HG03571 (cell line): Measurements from ENCODE around the gene MOSPD3.

Experiments used
- ATAC-seq: cut with Tn5 transposase; IDR thresholded peaks from one replicate; pipeline ENCODE4 v1.9.1; 2021; ENCODE audit not compliant: unreplicated experiment

MOSPD3 gene

DNA sequence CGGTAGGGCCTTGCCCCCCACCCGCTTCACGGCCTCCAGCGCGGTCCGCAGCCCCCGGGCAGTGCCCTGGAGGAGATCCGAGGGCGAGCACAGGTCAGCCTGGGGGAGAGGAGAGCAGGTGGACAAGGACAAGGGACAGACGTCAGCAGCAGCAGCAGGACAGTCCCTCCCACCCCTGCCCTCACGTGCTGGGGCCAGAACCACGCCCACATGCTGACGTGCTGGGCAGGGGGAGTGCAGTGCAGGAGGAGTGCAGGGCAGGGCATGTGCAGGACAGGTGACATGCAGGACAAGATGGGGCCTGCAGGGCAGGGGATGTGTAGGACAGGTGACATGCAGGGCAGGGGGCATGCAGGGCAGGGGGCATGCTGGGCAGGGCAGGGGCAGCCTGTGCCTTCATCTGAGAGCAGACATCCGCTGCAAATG lies 37.1 kb upstream of the MOSPD3 start:
- ATAC-seq, result no peak

DNA sequence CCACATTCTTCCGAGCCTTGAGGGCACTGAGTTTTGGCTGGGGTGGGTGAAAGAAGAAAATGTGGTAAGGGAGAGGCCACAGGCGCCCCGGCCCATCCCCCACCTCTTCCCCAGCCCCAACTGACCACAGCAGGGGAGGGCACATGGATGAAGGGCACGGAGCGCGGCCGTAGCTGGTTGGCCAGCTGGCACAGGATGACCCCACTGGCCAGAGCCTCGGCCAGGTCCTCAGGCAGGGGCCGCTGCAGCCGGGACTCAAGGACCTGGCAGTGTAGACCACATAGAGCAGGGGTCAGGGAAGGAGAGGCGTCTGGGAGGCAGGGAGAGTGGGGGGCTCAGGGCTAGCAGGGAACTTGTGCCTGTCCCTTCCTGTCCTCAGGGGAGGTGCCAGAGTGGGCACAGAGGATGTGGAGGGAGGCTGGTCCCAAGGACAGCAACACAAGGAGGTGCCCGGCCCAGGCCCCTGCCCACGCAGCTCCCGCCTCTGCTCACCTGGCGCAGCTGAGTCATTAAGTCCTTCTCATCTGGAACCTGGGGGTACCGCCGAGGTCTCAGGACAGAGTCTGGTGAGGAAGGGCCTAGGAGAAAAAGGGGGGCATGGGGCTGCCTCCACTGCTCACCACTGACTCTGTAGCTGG lies 36.5 kb upstream of the MOSPD3 start:
- no peak for ATAC-seq

DNA sequence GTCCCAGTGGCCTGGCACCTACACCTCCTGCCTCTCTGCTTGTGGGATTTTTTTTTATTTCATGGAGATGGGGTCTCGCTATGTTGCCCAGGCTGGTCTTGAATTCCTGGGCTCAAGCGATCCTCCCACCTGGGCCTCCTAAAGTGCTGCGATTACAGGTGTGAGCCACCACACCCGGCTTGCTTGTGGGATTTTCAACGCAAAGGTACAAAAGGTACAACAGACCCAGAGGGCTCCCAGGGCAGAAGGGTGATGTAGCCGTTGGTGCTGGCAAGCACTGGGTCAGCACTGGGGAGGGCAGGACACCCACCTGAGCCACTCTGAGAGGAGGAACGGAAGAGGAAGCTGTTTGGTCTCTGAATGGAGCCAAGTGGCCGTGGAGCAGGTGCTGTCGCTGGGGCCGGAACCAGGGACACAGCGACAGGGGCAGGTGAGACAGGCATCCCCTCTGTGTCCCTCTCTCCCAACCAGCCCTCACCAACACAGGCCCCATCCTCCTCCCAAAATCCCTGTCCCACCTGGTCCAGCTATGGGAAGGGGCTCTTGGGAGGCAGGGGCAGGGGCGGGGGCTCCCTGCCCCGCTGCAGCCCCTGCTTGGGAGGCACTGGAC lies 35.9 kb upstream of the MOSPD3 start:
- no peak for ATAC-seq

DNA sequence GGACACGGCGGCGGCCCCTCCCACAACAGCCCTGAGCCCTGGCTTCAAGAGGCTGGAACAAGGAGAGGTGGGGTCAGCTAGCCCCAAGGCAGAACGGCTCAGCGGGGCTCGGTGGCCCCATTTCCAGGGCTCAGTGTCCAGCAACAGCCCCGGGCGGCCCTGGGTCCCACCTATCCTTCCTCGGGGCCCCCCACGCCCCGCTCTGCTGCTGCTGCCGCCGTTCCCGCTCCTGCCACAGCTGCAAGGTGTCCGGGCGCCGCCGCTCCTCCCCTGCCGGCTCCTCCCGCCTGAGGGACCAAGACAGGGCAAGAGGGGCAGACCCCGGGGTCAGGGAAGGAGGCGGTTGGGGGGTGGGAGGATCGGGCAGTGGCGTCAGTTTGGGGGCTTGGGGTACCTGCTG lies 35.2 kb upstream of the MOSPD3 start:
- no peak for ATAC-seq

DNA sequence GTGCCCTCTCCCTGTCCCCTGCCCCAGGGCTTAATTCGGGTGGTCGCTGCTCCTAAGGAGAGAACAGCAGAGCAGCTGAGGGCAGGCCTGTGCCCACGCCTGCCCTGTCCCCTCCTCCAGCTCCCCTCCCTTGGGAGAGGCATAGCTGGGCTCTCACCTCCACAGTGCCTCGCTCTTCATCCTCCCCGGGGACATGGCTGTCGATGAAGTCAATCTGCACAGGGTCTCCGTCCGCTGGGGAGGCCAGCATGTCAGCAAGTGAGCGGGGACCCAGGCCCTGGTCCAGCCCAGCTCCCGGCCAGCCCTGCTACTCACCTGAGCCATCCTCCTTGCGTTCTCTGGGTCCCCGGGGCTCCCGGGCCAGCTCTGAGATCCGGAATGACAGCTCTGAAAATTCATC lies 34.8 kb upstream of the MOSPD3 start:
- ATAC-seq, result no peak

DNA sequence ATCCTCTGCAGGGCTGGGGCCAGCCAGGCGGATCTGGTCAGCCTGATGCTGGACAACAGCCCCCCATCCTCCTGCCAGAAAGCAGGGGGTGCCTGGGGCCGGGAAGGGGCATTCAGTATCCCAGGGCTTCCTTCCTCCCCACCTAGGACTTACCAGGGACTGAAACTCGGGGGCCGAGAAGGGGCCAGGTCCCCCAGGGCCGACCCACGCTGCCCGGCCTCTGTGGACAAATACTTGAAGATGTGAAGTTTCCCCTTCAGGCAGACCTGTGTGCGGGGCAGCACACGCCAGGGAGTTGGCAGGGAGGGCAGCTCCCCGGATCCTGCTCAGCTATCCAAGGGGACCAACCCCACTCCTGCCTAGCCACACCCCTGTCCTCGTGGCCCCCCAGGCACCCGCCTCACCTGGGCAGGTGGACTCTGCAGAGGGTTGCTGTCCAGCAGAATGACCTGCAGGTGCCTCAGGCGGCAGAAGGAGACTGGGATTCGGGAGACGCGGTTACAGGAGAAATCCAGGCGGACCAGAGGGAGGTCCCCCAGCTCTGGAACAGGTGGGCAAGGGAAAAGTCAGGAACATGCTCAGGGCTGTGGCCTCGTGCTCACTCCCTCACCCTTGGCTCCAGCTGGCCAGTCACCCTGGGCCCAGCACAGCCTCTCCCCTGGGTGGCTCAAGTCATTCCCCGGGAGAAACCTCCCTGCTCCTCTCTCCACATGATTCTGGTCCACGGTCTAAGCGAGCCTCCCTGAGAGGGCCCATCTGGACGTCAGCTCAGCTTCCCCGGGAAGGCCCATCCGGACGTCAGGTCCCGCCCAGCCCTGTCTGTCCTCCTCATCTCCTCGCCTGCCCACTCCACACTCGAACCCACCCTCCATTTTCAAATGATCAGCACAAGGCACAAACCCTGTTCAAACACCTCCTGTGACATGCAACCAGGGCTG lies 33.8 kb upstream of the MOSPD3 start:
- no peak for ATAC-seq

DNA sequence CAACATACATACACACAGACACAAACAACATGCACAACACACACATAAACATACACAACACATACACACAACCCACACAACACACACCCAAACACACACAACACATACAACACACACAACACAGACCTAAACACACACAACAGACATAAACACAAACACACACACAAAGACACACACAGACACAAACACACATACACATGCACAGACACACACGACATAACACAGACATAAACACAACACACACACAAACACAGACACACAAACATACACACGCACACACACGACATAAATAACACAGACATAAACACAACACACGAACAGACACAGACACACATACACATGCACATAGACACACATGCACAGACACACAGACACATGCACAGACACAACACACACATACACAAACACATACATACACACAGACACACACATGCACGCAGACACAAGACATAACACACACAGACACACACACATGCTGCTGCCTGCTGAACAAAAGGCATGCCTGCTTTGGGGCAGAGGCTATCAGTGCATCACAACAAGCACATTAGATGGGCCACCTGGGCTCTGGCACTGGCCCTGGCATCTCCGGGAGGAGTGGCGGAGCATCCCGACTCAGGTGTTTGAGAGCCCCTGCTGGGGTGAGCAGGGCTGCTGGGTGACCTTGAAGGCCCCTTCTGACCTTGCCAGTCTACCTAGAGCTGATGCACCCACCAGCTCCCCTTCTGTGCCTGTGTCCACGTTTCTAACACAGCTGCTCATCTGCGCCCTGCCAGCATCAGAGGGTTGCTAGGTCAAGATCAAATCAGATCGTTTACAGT lies 31.7 kb upstream of the MOSPD3 start:
- no peak for ATAC-seq

DNA sequence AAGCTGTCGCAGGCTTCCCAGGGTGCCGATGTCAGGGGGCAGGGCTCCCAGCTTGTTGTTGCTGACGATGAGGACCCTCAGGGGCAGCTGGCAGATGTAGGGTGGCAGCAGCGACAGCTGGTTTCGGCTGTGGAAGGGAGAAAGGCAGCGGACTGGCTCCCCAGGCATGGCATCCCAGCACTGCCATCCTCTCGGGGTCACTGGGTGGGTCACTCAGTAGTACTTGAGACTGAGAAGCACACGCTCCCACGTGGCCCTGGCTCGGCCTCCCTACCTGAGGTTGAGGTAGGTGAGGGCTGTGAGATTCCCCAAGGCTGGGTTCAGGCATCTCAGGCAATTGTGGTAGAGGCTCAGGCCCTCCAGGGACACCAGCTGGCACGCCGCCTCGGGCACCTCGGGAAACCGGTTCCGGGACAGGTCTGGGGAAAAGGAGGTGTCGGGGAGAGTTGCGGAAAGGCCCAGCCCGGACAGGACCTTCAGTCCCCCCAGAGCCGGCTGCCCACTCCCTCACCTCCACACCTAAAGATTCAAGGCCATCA lies 30.2 kb upstream of the MOSPD3 start:
- ATAC-seq, result no peak

DNA sequence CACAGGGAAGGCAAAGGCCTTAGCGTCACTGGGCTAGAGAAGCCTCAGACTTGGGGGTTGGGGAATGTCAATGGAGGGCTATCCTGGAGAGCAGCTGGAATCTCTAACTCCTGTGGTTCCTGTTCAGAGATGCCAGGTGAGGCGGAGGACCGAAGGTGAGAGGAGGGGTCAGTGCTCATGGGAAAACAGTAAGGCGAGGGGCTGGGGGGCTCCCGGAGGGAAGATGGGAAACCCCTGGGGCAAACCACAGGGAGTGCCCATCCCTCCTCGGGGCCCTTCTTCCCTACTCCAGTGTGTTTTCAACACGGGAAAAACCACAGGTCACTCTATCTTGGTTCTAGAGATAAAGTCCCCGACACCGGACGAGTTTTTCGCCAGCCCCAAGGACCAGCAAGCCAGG lies 29.7 kb upstream of the MOSPD3 start:
- no peak for ATAC-seq

DNA sequence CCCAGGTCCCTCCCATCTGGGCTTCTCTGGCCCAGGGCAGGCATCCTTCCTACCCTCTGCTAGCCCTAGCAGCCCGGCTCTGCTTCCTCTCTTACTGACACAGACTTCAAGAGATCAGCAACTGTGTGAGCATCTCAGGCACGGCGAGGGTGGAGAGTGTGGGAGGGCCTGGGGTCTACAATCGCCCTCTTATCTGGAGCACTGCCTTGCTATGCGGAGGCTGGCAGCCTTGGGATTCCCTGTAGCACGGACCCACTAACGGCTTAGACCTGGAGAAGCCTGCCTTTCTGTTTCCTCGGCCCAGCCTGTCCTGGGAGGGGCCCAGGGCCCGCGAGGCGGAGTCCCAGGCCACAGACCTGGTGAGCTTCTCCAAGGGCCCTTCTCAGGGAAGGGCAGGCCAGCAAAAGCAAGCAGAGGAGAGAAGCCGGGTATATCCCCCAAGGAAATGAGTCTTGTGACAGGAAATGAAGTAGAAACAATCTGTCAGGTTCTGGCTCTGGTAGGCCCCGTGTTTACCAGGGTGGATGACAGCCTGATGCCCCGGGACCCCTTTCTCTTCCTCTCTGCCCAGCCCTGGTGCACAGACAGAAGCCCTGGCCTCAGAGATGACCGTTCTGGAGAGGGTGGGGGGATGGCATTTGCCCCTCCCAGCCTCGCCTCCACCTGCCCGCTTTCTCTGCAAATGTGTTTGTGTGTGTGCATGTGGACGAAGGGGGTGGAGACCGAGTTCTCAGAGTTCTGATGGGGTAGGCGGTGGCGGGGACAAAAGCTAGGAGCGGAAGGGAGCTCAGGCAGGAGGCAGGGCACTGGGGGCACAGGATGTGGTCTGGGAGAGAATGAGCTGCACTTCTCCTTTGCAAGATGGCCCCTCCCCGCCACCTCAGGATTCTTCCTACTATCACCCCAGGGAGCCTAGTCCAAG lies 28.9 kb upstream of the MOSPD3 start:
- no peak for ATAC-seq

DNA sequence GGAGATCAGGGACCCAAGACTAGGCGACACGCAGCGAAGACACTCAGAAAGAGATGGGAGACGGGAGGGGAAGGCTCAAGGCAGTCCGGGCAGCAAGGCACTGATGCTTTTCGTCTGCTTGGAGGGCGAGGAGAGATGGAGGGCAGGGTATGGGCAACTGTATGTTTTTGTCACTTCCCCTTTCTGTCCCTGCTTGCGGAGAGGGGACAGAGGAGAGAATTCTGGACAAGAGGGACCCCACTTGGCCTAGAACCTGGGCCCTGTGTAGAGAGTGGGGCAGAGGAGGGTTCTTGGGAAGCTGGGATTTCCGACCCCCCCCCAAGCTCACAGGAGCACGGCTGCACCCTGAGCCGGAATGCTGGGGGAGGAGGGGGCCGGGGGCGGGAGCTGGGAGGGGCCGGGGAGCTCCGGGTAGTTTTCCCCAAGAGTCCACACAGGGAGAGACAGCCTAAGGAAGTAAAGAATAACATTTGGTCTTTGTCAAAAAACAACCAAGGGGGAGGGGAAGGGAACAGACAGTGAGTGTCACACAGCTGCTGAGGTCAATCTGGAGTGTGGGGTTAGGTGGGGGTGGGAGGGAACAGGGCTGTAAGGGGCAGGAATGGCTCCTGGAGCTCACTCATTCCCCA lies 28.2 kb upstream of the MOSPD3 start:
- ATAC-seq, result no peak

DNA sequence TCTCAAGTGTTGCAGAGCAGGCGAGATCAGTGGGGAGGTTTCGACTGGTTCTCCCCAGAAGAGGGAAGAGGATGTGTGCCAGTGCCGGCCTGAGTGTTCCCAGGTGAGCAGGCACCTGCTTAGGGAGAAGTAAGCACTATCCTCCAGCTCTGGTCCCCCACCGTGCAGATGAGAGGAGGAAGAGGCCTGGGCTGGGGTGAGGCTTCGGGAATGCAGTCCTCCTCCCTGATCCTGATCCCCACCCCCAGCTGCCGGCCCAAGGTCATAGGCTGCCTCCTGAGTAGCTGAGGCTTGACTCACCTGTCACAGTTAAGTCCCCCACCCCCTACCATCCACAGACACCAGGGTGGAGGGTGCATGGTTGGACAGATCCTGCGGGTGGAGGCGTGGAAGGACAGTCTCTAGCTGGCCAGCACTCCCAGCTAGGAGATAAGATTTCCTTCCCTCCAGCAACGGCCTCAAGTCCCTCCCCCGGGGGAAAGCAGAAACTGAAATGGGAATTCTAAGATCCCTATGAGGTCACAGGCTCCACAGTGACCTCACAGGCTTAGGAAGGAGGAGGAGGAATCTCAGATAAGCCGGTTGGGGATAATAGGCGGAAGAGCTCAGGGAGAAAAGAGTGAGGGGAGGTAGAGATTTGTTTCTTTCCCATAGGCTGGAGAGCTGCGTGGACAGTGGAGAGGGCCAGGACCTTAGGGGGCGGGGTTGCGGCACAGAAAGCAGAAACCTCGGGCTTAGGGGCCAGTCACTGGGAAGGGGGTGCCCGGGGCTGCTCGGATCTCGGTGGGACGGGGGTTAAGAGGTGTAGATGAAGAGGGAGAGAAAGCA lies 27.4 kb upstream of the MOSPD3 start:
- ATAC-seq, result no peak

DNA sequence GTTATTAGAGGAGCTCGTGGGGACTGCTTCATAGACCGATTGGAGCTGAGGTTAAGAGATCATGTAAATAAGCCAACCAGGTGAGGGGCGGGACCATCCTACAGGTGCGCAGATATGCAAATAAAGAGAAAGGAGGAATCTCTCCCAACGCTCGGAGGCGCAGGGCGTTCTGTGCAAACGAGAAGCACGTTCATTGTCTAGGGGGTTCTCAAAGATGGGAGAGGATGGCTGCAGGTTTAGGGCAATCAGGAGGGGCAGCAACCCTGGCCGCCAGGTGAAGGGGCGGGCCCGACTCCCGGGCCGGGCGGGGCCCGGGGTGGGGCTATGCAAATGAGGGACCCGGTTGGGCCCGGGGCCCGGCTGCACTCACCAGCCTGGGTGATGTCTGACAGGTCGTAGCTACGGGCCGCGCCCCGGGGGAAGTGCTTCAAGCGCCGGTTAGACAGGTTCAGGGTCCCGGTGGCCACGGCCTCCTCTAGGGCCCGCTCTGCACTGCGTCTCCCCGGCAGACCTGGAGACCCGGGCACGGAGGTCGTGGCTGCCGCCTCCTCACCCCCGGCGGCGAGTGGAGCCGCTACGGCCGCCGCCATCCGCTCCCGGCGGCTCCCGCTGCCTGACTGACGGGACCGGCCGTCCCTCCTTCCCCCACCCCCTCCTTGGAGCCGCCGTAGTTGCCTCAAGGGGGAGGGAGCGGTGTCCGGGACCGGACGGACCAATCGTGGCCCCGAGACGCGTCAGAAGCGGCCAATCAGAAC lies 26.7 kb upstream of the MOSPD3 start, which contains the start of gene LRCH4:
LRCH4 (minus strand) TSS at position 619 of the 755 bp plus-strand sequence; CDS start at position 590, 29 bp downstream.
- peak; percentile 13 for ATAC-seq

DNA sequence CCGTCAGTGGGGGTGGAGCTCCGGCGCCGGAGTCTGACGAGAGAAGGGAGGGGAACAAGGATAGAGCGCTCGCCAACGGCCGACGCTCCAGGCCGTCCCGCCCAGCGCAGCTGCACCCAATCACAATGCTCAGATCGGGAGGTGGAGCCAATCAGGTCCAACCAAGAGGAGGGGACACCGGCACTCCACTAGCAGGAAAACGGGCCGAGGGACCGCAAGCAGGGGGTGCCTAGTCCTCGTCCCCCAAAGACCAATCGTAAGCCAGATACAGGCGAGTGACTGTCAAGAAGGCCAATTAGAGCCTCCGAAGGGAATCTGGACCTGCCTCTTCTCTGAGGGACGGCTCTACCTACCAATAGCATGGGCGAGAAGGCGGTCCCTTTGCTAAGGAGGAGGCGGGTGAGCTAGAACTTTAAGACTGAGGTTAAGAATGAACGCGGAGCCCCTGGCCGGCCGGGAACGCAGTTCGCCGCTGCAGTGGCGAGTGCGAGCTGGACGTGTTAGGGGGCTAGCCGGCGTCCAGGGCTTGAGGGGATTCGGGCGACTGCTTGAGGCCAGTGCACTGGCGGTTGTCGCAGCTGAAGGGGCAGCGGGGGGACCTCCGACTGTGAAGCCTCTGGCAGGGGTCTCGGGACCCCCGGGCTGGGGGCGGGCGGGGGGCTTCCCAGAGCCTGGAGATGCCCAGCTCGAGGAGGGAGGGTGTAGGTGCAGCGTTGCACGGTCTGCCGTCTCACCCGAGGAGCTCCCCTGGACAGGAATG lies 25.9 kb upstream of the MOSPD3 start, which contains the start of gene FBXO24:
FBXO24 (plus strand) TSS at position 63 of the 760 bp plus-strand sequence; CDS start at position 361, 298 bp downstream.
- ATAC-seq, result peak; percentile 79

DNA sequence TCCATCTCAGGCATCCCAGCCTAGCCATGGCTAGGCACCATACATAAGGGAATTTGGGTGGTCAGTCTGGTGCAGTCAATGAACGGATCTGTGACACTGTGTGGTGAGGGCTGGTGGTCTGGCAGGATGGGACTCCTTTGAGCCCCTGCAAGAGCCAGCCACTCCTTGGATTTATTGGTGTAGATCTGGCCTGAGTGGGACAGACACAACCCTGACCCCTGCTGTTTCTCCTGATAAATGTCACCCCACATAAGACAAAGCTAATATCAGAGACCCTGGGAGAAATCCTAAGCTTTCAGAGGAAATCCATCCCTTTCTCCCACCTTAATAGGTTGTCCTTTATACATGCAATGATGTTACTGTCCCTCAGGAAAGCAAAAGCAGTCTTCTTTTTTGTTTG lies 23.9 kb upstream of the MOSPD3 start:
- no peak for ATAC-seq

DNA sequence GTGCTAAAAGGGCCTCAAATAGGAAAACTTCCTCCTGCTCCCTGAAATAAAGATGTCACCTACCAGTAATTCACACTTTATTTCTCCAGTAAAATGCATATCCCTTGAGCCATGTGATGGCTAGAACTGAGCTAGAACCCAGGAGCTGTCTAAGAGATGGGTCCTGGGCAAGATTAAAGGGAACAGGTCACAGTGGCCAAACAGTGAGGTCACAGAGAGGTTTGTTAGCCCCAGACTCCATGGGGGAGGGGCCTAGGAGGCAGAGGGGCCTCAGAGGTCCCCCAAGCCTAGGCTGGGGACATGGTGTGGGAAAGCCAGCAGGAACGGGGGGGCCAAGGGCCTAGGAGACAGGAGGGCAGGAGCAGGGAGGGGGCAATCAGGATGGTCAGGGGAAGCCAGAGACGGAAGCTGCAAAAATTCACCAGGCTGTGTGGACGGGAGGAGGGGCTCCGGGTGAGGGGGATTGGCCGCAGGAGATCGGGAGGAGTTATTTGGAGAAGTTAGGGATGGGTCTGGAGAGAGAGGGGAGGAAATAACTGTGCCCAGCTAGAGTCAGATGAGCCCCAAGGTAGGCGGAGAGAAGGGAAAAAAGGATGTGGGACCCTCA lies 22.9 kb upstream of the MOSPD3 start:
- ATAC-seq, result no peak
